RKO (cell line): Measurements from ENCODE around the gene CREB3L1.

Experiments
- DNase-seq: peaks from one replicate; pipeline ENCODE4 v3.0.0-alpha.2; 2016; ENCODE audit warnings: low spot score

CREB3L1 gene

DNA sequence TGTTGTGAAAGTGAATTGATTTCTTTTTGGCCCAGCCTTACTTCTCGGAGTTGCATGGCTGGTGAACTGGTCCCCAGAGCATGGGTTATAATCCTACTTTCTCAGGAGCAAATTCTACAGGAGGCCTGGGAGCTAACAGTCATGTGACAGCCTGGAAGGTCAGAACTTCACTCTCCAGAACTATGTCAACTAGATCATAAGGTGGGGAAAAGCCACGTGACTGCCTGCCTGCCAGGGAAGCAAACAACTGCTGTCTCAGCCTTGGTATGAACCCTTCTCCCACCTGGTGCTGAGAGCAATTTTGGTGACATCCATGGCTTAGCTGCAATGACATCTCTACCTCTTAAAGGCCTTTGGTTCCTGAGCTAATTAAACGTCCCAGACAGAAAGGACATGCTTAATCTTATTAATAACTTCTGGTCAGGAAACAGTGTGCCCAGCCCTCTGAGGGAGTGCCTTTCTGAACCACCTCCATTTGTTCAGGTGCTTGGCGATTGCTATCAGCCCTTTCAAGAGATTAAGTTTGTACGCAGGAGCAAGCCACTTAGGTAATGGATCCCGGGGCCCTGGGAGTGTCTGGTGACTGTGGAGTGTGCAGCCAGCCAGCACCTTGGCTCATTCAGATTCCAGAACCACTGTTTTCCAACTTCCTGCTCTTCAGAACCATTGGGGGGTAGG, 1.4 kb upstream of the CREB3L1 start:
- DNase-seq: no peak

DNA sequence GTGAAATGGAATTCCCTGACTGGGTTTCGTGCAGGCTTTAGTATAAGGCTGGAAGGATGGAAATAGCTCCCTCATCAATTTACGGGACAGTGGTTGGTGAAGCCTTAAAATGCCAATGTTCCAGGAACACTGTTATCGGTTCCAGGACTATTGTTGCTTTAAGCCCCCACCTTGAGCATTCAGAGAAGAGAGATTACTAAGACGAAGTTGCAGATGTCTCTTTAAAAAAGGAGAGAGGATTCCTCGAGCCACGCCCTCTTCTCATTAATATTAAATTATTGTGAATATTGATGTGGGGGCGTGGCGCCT, 195 bp upstream of the CREB3L1 start:
- DNase-seq: no peak

DNA sequence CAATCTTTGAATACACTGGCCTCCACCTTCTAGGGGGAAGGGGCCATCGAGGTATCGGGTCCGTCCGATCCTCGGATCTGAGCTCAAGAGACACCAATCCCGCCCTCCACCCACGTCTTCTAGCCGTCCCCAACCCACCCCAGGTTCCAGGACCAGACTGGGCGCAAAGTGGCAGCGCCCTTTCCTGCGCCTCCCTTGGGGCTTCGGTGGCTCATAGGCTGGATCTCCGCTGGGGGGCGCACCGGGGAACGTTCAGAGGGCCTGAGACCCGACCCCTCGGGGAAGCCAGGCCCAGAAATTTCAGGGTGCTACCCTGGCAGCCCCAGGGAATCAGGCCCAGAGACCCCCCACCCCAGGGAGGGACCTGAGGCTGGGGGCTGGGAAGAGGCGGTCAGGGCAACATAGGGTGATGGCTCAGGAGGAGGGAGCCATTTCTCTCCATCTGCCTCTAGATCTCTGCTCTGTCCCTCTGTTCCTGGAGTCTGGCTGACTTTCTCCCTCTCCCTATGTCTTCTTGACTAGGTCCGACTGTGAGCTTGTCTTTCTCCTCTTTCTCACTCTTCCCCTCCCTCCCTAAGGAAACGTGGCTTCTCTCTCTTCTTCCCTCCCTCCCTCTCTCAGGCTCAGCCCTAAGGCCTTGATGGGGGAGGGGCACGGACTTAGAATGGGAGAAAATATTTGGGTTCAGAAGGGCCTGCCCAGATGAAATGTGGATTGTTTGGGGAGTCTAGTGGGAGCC, 1.1 kb downstream of the CREB3L1 start:
- DNase-seq: no peak

DNA sequence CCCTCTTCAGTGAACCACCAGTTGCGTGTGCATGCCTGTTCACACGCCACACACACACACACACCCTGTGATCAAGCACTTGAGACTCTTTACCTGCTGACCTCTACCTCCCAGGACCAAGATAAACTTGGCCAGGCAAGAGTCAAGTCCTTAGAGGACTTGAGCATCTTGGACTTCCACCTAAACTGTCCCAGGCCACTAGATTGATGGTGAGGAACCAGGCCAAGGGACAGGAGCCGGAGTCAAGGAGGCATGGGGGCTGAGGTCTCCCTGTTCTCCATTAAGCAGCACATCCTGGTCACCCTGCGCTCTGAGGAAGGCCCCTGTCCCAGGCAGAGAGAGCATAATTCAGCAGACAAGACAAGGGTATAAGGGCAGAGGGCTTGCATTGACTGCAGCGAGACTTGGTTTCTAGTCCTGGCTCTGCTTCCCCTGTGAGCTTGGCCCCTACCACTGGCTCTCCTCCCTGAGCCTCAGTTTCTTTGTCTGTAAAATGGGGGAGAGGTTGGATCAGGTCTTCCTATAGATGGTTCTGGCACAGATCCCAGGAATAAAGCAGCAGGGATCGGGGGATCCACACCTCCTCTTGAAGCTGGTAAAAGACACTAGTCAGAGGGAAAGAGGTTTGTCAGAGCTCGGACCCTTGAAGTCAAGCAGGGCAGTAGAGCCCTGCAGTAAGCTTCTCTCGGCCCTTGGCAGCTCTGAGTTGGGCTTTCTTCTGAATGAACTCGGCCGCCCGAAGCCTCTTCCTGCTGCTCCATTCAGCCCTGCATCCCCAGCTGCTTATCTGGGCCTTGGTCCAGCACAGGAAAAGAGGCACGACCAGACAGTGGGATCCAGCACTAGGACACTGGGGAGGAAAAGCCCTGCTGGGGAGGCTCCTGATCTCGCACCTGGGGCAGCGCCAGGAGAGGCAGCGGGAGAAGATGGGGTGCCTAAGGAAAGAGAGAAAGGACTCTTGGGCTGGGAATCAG, 2.0 kb downstream of the CREB3L1 start:
- DNase-seq: no peak

DNA sequence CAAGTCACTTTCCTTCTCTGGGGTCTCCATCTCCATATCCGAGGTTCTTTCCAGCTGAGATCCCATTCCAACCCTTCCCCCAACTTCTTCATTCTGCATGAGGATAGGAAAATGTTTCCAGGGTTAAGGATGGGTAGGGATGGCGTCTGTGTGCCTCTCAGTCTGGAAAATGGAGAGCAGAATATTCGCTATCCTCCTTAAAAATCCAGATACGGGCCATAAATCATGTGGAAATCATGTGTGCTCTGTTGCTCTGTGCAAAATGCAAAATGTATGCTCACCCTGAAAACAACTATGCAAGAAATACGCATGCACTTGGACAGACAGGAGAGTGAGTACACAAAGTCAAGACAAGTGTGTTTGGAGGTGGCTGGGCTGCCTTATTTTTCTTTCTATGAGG, 3.2 kb downstream of the CREB3L1 start:
- no peak for DNase-seq

DNA sequence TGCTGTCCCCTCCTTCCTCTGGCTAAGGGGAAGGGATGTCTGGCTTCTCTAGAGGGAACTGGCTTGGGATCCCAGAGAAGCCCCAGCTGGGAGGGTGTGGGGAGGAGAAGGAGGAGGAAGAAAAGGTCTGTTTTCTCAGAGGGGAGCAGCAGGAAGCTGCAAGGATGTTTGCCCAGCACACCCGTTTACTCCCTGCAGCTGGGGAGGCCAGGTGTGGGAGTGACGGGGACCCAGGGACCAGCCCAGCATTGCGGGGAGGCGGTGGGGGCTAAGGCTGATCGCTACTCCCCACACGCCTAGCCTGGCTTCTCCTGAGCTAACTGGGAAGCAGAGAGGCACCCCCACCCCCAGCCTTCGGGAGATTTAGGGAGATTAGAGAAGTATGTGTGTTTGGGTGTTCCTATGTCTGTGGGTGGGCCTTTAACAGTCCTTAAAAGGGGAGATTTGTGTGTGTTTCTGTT, 3.9 kb downstream of the CREB3L1 start:
- no peak for DNase-seq

DNA sequence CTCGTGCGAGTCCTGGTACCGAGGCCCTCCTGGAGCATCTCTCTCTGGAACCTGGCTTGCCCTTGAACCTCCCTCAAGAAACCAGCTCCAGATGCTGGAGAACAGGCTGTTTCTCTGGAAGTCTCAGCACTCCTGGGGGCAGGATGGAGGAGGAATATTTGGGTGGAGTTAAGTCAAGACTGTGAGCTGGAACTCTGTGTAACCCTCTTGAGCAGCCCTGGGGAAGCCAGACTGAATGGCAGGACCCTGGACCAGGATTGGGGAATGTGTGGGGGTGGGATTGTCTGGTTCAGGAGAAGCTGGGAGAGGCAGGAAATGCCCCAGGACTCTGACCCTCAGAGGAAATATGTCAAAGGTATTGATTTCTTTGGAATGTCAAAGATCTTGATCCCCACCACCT, 7.7 kb downstream of the CREB3L1 start:
- DNase-seq: no peak

DNA sequence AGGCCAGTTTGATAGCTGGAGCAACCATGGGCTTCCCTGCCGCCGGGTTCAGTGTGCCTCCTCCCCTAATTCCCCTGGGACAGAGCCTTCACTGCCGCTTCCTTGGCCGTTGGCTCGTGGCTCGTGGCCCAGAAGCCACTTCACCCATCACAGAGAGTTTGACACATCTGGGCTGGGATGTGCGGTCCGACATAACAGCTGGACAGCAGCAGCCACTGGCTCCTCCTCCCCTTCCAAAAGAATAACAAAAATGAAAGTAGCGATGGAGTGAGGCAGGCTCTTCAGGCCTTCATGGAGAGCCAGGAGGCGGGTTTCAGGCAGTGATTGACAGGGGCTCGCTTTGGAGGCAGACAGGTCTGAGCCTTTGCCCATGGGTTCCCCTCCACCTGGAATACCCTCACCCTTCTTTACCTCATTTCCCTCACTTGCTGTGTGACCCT, 8.2 kb downstream of the CREB3L1 start:
- DNase-seq: no peak

DNA sequence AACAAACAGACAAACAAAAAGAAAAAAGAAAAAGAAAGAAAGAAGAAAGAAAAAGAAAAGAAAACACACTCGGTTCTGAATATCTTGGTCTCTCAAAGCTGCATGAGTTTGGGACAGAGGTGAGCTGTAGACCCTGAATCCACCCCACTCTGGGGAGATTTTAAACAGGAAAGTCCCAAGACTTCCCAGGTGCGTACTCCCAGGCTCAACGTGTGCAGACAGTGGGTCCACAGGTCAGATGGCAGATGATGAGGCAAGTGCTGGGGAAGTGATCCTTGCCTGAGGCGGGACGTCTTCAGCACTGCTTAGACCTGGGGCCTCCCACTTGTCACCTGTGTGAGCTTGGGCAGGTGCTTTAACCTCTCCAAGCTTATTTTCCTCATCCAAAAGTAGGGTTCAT, 9.3 kb downstream of the CREB3L1 start:
- DNase-seq: no peak

DNA sequence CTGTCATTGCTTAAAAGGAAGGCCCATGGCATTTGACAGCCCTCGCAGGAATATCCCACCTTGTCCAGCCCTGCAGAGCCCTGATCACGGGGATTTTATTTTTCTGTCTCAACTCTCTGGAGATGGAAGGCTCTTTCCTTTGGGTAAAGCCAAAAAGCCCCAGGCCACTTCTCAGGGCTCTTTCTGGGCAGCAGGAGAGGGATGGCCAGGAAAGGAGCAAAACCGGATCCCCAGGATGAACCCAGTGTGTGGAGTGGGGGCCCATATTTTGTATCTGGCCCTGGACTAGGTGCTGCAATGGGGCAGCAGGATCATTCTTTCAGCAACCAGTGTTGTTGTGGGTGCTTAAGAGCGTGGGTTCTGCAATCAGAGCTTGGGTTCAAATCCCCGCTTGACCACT, 11.0 kb downstream of the CREB3L1 start:
- no peak for DNase-seq

DNA sequence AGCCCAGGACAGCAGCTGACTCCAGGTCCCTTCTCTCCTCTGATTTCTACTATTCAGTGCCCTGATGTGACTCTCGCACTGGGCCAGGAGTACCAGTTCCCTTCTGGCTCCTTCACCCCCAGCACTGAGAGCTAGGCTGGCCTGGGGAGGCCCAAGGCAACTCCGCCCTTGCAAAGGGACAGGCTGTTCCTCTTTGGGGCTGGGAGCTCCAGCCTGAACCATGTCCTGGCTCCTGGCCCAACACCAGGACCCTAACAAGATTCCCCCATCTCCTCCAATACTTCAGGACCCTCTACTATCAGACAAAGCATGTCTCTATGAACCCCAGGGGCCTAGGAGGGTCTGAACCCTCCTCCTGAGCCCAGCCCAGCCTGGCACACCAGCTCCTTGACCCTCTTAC, 12.5 kb downstream of the CREB3L1 start:
- no peak for DNase-seq

DNA sequence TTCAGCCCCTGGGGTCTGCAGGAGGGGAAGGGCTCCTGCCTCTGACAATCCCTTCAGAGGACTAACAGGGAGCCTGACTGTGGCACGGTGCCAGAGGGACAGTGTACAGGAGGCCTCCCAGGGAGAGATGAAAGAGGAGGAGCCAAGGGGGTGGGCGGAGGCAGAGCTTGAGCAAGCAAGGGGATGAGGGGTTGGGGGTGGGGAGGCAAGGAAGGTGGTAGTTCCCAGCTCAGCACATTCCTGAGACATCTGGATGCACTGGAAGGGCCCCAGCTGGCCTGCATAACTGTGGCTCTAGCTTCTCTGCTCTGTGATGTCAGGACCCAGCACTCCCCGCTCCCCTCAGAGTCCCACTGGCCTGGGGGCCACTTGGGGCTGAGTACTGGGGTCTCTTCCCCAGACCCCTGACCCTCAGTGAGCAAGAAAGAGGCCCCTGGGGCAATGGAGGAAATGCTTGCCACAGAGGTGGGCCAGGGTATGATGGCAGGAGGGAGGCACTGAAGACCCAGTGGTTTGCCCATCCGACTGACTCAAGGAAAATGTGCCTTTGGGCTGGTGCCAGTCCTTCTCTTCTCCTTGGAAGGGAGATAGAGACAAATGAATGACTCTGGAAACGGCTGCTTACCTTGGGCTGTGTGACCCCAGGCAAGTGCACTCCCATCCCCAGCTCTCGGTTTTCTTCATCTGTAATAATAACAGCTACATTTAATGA, 13.3 kb downstream of the CREB3L1 start:
- no peak for DNase-seq

DNA sequence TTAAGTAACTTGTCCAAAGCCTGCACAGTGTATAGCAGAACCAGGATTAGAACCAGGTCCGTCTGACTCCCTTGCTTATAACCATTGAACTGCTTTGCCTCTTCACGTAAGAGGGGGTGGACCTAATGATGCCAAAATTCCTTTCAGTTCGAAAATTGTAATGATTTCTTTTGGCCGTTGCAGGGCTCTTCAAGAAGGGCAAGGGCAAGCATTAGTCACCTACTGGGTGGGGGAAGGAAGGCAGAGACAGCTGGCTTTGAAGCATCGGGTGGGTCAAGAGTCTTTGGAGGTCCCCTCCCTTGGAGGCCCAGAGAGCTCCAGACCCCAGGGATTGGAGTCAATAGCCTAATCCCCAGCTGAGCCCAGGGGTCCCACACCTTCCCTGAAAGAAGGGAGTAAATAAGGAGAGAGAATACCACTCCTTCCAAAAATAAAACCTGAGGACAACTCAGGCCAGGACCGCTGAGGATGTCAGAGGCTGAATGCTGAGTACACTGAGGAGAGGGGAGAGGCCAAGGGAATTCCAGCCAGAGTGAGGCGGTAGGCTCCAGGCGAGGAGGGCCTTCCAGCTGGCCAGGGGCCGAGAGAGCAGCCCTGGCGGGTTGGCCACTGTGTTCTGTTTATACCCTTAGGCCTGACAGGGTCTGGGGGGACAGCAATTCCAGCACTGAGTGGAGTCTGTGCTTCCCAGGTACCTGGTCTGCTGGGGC, 14.1 kb downstream of the CREB3L1 start:
- no peak for DNase-seq

DNA sequence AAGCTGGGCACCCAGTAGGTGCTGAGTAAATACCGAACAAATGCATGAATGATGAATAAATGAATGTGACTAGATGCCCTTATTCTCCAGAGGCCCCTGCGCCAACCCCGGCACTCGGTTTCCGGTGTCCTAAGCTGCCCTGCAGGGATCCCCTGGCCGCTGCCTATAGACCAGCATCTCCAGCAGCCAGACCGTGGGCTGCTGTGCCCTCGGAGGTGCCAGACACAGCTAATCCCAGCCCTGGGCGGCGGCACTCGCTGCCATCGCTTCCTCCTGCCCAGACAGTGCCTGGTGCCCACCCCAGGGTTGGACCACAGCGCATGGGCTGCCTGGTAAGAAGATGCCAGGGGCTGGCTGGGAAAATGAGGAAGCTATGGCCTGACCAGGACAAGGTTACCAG, 15.6 kb downstream of the CREB3L1 start:
- no peak for DNase-seq

DNA sequence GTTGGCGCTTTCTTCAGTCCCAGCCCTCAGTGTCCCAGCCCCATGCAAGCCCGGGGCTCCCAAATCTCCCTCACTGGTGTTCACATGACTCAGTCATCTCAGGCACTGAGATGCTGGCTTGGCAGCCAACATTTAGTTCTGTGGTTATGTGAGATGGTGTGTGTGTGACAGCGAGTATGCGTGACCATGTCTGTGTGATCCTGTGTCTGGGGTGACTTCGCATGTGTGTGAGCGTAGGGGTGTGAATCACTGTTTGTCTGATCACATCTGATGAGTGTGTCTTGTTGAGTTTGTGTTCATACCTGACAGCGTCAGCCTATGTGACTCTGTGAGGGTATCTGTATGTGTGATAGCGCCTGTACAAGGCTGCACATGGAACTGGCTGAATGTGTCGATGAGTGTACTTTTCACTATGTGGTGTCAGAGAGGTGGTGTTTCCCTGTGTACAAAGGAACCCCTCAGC, 16.2 kb downstream of the CREB3L1 start:
- peak; percentile 62 for DNase-seq

DNA sequence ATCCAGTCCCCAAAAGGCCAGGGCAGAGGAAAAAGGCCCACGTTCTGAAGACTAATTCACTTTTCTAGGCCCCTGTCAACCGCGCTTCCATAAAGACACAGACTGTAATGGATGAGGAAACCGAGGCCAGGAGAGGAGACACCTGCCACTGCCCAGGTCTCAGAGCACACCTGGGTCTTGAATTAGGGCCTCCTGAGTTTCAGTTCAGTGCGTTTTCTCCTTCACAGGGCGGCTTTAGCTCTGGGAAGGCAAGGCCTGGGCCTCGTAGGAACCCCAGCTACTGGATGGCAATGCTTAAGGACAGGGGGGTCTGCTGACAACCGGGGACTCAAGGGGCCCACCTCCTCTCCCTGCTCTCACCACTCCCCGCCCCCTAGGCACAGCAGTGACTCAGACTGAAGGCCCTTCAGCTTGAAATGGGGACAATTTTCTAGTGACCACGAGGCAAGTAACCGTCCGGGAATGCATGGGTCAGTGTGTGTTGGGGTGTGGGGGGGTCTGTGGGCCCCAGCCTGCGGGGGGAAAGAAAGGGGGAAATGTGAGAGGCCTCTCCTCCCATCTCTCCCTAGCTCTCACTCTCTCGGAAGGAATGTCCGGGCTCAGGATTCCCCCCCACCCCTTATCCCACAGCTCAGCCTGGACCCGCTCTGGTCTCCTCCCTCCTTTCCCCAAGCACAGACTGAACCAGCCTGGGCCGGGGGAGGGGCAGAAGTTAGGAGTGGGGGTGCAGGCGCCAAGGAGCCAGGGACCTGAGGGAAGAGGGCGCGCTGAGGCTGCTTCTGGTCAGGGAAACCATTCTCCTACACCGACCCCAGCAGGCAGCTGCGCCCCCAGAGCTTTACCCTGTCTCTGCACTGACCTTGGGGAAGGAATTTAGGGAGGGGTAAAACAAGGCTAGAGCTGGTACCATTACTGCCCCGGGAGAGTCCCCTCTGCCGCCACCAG, 17.2 kb downstream of the CREB3L1 start:
- peak; percentile 30 for DNase-seq

DNA sequence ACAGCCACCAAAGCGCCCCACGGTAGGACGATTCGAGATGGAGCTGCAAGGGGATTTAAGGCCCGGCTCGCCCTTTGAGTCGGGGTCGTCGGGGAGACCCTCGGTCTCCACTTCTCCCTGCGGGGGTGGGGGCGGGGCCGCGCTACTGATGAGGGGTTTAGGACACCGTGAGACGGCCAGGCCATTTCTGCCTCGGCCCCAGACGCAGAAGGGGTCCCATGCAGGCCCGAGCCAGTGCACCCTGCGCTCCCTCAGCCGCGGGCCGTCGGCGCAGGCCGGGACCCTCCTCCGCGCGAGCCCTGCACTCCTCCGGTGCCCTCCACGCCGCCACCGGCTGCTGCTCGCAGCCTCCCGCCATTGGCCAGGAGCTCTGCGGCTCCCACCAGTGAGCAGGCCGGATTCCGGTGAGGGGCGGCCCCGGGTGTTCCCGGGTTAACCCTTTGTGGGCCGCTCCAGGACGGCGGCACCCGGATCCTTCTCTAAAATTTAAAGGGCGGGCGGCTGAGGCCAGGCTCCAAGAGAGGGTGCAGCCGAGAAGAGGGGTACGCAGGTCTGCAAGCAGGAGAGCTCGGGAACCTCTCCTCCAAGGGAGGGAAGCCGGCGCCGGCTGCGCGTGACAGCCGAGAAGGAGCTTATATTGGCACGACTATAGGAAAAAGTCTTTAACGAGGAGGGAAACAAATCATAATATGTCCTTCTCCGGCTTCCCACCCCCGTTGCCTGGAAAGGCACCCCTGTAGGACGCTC, 18.0 kb downstream of the CREB3L1 start:
- DNase-seq: no peak

DNA sequence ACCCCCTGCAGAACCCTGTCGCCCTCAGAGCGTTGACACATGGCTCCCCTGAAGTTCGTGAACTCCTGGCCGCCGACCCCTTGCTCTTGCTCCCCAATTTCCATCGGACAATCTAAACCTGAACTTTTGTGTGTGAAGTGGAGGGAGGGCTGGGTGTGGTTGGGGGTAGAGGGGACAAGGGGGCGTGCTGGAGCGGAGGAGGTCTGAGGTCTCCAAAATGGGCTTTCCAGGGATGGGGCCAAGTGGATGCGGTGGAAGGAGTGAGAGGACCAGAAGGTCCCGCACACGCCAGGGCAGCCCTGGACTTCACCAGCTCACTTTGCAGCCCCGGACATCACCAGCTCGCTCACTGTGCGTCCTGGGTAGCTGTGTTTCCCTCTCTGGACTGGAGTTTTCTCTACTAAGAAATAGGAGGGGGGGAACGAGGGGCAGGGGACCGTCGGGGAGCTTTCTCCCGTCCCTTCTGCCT, 18.6 kb downstream of the CREB3L1 start:
- no peak for DNase-seq
